Measurements from ENCODE around the gene PGLYRP4. TPM values are rescaled to one million over a fixed set of nuclear protein-coding genes. Genes with fewer than 3 reads are reported as not detected.

Gene PGLYRP4
- total RNA-seq, 2 donors from 2014 or later: not detected

GRCh38 chr1:153293851-153294250 is 54.8 kb downstream of the PGLYRP4 start:
- no peaks in the 10 kb centered on the region for H3K27me3 ChIP-seq (ENCODE audit: control insufficient read depth, insufficient read depth, low read length, poor library complexity, severe bottlenecking)
- H3K36me3 Mint-ChIP-seq (ENCODE audit: low read depth): no peaks in the 10 kb centered on the region
- H3K27ac Mint-ChIP-seq: no peak overlapping the region
- no peak overlapping the region for H3K9ac ChIP-seq (ENCODE audit: extremely low read depth, low read length, poor library complexity, severe bottlenecking)
- no peak overlapping the region for H3K27ac ChIP-seq (ENCODE audit: low read depth, low read length)
- H3K4me1 Mint-ChIP-seq: no peaks in the 10 kb centered on the region
- H3K36me3 ChIP-seq (ENCODE audit: control insufficient read depth, insufficient read depth, low read length): no peaks in the 10 kb centered on the region
- no peaks in the 10 kb centered on the region for H3K4me1 ChIP-seq (ENCODE audit: control insufficient read depth, insufficient read depth, low read length)
- no peak for DNase-seq
- no peak overlapping the region for H3K4me3 ChIP-seq (ENCODE audit: low read length)
- H3K9me3 Mint-ChIP-seq: no peaks in the 10 kb centered on the region
- no peaks in the 10 kb centered on the region for H3K9me3 ChIP-seq (ENCODE audit: control insufficient read depth, low read length)
- no peak for TF ChIP-seq CTCF (conservative IDR thresholded peaks at IDR 0.05)
- H3K4me3 Mint-ChIP-seq: no peak overlapping the region
- 92 to 94% methylated on average over 6 to 9 of the region's 9 CpGs for WGBS, 2 experiments (ENCODE audit: insufficient coverage in 1 of 2, insufficient read length in 1 of 2)
- peaks cover 9% of the 10 kb centered on the region for H3K27me3 Mint-ChIP-seq (ENCODE audit: insufficient read depth)

GRCh38 chr1:153293480-153293775 is 55.2 kb downstream of the PGLYRP4 start:
- Mint-ChIP-seq H3K4me1 (no peaks in the 10 kb centered on the region), H3K9me3 (no peaks in the 10 kb centered on the region), H3K27me3 (ENCODE audit: insufficient read depth) (peaks cover 9% of the 10 kb centered on the region), H3K36me3 (ENCODE audit: low read depth) (no peaks in the 10 kb centered on the region), H3K4me3 (no peak overlapping the region), H3K27ac (no peak overlapping the region)
- Histone ChIP-seq H3K4me1 (ENCODE audit: control insufficient read depth, insufficient read depth, low read length) (no peaks in the 10 kb centered on the region), H3K27ac (ENCODE audit: low read depth, low read length) (no peak overlapping the region), H3K27me3 (ENCODE audit: control insufficient read depth, insufficient read depth, low read length, poor library complexity, severe bottlenecking) (no peaks in the 10 kb centered on the region), H3K4me3 (ENCODE audit: low read length) (no peak overlapping the region), H3K36me3 (ENCODE audit: control insufficient read depth, insufficient read depth, low read length) (no peaks in the 10 kb centered on the region), H3K9me3 (ENCODE audit: control insufficient read depth, low read length) (no peaks in the 10 kb centered on the region), H3K9ac (ENCODE audit: extremely low read depth, low read length, poor library complexity, severe bottlenecking) (no peak overlapping the region)
- 94 to 100% methylated on average over 7 of the region's 7 CpGs for WGBS, 2 experiments (ENCODE audit: insufficient coverage in 1 of 2, insufficient read length in 1 of 2)
- no peak for TF ChIP-seq CTCF (conservative IDR thresholded peaks at IDR 0.05)
- DNase-seq: no peak

DNA sequence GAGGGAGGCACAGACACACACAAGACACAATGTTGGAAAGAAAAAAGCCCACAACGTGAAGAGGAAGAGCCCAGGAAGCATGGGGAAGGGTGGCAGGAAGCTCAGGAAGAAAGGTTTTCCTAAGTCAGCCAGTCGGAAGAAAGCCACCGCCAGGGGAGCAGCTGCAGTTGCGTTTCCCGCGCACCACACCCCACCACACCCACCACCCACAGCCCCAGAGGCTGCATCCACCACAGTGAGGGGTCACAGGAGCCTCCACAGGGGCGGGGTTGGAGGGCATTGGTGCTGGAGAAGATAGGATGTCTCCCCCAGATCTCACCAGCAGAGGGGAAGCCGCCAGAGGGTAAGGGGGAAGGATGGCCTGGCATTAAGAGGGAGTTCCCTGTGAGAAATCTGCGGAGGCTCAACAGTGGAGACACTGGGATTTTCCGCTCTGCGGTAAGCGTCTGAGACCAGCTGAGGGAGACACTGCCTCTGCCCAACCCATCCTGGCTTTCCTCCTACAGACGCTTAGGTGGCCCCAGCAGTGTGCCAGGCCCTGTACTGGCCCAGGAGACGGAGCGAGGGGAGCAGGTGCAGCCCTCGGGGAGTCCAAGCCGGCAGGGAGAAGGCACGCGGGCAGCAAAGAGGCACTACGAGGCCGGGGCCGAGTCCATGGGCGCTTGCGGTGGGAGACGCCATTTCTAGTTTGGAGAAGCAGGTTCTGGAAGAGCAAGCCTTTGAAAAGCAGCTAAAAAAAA is 55.7 kb downstream of the PGLYRP4 start:
- Histone ChIP-seq H3K27me3 (ENCODE audit: control insufficient read depth, insufficient read depth, low read length, poor library complexity, severe bottlenecking) (no peaks in the 10 kb centered on the region), H3K4me3 (ENCODE audit: low read length) (no peak overlapping the region), H3K27ac (ENCODE audit: low read depth, low read length) (no peak overlapping the region), H3K36me3 (ENCODE audit: control insufficient read depth, insufficient read depth, low read length) (no peaks in the 10 kb centered on the region), H3K9ac (ENCODE audit: extremely low read depth, low read length, poor library complexity, severe bottlenecking) (no peak overlapping the region), H3K4me1 (ENCODE audit: control insufficient read depth, insufficient read depth, low read length) (no peaks in the 10 kb centered on the region), H3K9me3 (ENCODE audit: control insufficient read depth, low read length) (no peaks in the 10 kb centered on the region)
- H3K4me3 Mint-ChIP-seq: no peak overlapping the region
- no peaks in the 10 kb centered on the region for H3K9me3 Mint-ChIP-seq
- no peaks in the 10 kb centered on the region for H3K4me1 Mint-ChIP-seq
- no peaks in the 10 kb centered on the region for H3K36me3 Mint-ChIP-seq (ENCODE audit: low read depth)
- H3K27ac Mint-ChIP-seq: no peak overlapping the region
- peak; percentile 57 for DNase-seq
- WGBS, 2 experiments (ENCODE audit: insufficient coverage in 1 of 2, insufficient read length in 1 of 2): 79 to 91% methylated on average over 16 to 25 of the region's 25 CpGs
- peaks cover 9% of the 10 kb centered on the region for H3K27me3 Mint-ChIP-seq (ENCODE audit: insufficient read depth)
- peak; percentile 53 for TF ChIP-seq CTCF (conservative IDR thresholded peaks at IDR 0.05)

Data from endodermal cell (in vitro differentiated cells).